C4-2B (cell line): Measurements from ENCODE around the gene ABLIM3.
A peak's percentile ranks its signal among the peaks of the same experiment; 100 is the strongest.

Source experiments
- CTCF ChIP-seq: fragments of 450-650 bp; conservative IDR thresholded peaks from 2 replicates; pipeline ENCODE4 v1.5.1; 2017; ENCODE audit warnings: mild to moderate bottlenecking
- ZFX ChIP-seq: fragments of 450-650 bp; IDR thresholded peaks from 2 replicates; pipeline ENCODE4 v1.6.1; 2017

- TF ChIP-seq CTCF (peak; percentile 92), ZFX (no peak)
These were observed 26.6 kb upstream of the ABLIM3 start for GRCh38 chr5:149114403-149115312.
